ENCODE results near the gene EPM2A.

DNA sequence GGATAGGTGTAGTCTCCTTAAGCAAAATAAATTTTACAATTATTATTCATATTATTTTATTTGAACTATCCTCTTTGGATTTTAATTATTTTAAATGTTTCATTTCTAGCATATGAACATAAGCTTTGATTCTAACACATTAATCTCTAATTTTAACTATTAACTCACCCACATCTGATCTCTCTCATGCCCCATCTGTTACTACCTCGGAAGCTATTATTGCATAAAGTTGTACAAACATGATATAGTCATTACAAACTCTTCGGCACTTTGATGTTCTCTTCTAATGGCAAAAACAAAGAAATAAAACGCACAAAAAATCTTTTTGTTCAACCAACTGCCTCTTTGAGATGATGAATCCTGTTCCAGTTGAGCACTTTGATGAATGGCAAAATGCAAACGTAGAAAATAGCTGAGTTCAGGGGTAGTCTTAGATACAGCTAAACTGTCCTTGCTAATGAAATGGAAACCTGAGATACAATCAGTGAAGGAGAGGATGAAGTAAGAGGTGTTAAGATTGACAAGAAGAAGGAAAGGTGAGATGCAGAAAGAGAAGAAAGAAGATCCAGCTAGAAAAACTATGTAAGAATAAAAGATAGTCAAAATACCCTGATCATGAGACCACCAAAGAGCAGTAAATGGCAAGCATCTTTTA is 41.1 kb downstream of the EPM2A start:
- TF ChIP-seq POLR2AphosphoS5 (IDR thresholded peaks at IDR 0.05) (no peak), EP300 (conservative IDR thresholded peaks at IDR 0.05; ENCODE audit: poor library complexity, severe bottlenecking) (no peak)
- TF ChIP-seq, protein P1, sequence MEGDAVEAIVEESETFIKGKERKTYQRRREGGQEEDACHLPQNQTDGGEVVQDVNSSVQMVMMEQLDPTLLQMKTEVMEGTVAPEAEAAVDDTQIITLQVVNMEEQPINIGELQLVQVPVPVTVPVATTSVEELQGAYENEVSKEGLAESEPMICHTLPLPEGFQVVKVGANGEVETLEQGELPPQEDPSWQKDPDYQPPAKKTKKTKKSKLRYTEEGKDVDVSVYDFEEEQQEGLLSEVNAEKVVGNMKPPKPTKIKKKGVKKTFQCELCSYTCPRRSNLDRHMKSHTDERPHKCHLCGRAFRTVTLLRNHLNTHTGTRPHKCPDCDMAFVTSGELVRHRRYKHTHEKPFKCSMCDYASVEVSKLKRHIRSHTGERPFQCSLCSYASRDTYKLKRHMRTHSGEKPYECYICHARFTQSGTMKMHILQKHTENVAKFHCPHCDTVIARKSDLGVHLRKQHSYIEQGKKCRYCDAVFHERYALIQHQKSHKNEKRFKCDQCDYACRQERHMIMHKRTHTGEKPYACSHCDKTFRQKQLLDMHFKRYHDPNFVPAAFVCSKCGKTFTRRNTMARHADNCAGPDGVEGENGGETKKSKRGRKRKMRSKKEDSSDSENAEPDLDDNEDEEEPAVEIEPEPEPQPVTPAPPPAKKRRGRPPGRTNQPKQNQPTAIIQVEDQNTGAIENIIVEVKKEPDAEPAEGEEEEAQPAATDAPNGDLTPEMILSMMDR (IDR thresholded peaks at IDR 0.05; ENCODE audit: poor library complexity, severe bottlenecking): no peak
